GM18868 (cell line): Measurements from ENCODE around the gene BACH2.

Source experiments
- ATAC-seq: cut with Tn5 transposase; IDR thresholded peaks from one replicate; pipeline ENCODE4 v1.9.1; 2021; ENCODE audit warnings: mild to moderate bottlenecking, moderate library complexity; ENCODE audit not compliant: unreplicated experiment

The BACH2 gene

GRCh38 chr6:90162648-90163387 is 133.8 kb downstream of the BACH2 start:
- ATAC-seq: no peak

GRCh38 chr6:90160013-90160412 is 136.6 kb downstream of the BACH2 start:
- ATAC-seq: no peak

- ATAC-seq: no peak
Observed at GRCh38 chr6:90159452-90159851, 137.2 kb downstream of the BACH2 start.

- ATAC-seq: no peak
Observed at GRCh38 chr6:90158936-90159335, 137.7 kb downstream of the BACH2 start.

- ATAC-seq: no peak
Observed at GRCh38 chr6:90157441-90157840, 139.2 kb downstream of the BACH2 start.

GRCh38 chr6:90156861-90157260 is 139.8 kb downstream of the BACH2 start:
- no peak for ATAC-seq

- ATAC-seq: no peak
Observed at GRCh38 chr6:90154755-90155470, 141.7 kb downstream of the BACH2 start.

- no peak for ATAC-seq
Observed at GRCh38 chr6:90151576-90152422, 144.8 kb downstream of the BACH2 start.

- no peak for ATAC-seq
Observed at GRCh38 chr6:90149280-90149679, 147.4 kb downstream of the BACH2 start.

GRCh38 chr6:90148867-90149266 is 147.8 kb downstream of the BACH2 start:
- no peak for ATAC-seq

- ATAC-seq: no peak
Observed at GRCh38 chr6:90146921-90147649, 149.6 kb downstream of the BACH2 start.

GRCh38 chr6:90146024-90146423 is 150.6 kb downstream of the BACH2 start:
- ATAC-seq: no peak

- no peak for ATAC-seq
Observed at GRCh38 chr6:90144928-90145555, 151.6 kb downstream of the BACH2 start.

GRCh38 chr6:90144396-90144795 is 152.2 kb downstream of the BACH2 start:
- ATAC-seq: peak; percentile 93

- no peak for ATAC-seq
Observed at GRCh38 chr6:90140683-90141082, 156.0 kb downstream of the BACH2 start.

- no peak for ATAC-seq
Observed at GRCh38 chr6:90139272-90139817, 157.3 kb downstream of the BACH2 start.

GRCh38 chr6:90136837-90137568 is 159.6 kb downstream of the BACH2 start:
- no peak for ATAC-seq

GRCh38 chr6:90136176-90136575 is 160.5 kb downstream of the BACH2 start:
- no peak for ATAC-seq

GRCh38 chr6:90135667-90136066 is 161.0 kb downstream of the BACH2 start:
- ATAC-seq: no peak
